Nucleus accumbens (tissue), 56 donors: ENCODE results near the gene A1BG.
"Not testable (repeated sequence)": the region's sequence is repeated elsewhere in the genome, so short reads cannot be mapped to it uniquely, and the experiment has no call there.

Experiments
- DNase-seq, 56 donors: peaks; one replicate each; lab custom pipeline; 2025; lab: John Stamatoyannopoulos, UW

The A1BG gene

DNA sequence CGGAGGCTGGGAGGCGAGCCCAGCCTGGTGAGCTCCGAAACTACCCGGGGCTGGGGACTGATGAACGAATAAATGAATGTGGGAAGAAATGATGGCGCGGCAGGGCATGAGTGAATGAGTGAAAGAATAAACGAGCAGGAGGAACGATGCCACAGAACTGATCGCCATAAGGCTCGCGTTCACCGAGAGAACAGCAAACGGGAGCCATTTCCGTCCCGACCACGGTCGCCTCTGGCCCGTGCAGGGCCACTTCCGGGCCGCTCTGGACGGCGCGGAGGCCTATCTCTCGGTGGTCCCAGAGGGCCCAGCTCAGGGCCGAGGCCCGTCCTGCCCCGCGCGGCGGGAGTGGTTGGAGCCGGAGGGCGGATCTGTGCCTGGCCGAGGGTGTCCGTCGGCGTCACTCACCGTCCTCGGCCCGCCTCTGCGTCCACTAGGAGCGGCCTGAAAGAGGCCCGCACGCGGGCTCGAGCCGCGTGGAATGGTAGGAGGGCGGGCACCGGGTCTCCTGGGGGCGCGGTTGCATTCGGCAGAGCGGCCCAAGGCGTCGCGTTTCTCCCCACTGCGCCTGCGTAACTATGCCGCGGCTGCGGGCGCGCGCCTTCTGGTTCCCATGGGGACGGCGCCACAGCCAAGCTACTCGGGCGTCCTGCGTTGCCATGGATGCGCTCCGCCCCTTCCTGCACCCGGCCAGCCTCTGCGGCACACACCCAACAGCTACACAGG is 9.1 kb upstream of the A1BG start, which contains the start of gene ZNF497:
TSS of gene ZNF497 (minus strand) at position 480 of the 723 bp plus-strand sequence. CDS start 5,116 bp downstream, outside the sequence.
- peak; percentile 80 to 98 (median 96) for DNase-seq

- DNase-seq: peak in 18 of 56 donors; percentile 30 to 75 (median 60)
Measured at GRCh38 chr19:58361900-58362271, 8.6 kb upstream of the A1BG start.

GRCh38 chr19:58357481-58358145 is 4.3 kb upstream of the A1BG start:
- DNase-seq: no peak

GRCh38 chr19:58356766-58357480 is 3.6 kb upstream of the A1BG start:
- no peak for DNase-seq

DNA sequence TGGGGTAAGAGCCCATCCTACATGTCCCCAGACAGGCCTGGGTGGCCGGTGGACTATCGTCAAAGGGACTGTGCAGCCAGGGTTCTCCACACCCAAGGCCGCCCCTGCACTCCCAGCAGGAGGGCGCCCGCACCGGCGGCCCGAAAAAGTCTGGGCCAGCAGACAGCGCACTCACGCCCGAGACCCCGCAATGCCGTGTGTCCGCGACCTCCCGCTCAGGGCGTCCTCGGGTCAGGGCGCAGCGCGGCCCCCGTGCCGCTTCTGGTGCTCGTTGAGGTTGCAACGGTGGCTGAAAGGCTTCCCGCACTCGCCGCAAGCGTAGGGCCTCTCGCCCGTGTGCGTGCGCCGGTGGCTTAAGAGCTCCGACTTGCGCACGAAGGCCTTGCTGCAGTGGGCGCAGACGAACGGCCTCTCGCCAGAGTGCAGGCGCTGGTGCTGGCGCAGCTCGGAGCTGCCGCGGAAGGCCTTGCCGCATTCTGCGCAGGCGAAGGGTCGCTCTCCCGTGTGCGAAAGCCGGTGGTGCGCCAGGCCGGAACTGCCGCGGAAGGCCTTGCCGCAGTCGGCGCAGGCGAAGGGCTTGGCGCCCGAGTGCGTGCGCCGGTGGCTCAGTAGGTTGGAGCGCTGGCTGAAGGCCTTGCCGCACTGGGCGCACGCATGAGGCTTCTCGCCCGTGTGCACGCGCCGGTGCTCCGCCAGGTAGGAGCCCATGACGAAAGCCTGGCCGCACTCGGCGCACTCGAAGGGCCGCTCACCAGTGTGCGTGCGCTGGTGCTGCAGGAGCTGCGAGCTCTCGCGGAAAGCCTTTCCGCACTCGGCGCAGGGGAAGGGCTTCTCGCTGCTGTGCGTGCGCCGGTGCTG is 2.8 kb upstream of the A1BG start:
- DNase-seq: no peak

DNA sequence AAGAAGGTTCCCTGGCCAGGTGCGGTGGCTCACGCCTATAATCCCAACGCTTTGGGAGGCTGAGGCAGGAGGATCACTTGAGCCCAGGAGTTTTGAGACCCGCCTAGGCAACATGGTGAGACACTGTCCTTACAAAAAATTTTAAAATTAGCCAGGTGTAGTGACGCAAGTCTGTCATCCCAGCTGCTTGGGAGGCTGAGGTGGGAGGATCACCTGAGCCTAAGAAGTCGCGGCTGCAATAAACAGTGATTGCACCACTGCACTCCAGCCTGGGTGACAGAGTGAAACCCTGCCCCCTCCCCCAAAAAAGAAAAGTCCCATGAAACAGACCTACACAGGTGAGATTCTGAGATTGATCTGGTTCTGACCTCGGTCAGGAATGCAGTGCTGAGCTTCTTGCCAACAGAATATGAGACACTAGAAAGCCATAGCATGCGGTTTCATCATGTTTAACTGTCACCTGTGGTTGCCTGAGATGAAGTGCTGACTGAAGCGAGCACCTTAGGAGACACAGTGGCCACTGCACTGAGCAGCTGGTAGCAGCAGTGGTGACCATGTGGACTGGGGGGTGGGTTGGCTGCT is 2.0 kb upstream of the A1BG start:
- peak in 2 of 56 donors; percentile 8 for DNase-seq

DNA sequence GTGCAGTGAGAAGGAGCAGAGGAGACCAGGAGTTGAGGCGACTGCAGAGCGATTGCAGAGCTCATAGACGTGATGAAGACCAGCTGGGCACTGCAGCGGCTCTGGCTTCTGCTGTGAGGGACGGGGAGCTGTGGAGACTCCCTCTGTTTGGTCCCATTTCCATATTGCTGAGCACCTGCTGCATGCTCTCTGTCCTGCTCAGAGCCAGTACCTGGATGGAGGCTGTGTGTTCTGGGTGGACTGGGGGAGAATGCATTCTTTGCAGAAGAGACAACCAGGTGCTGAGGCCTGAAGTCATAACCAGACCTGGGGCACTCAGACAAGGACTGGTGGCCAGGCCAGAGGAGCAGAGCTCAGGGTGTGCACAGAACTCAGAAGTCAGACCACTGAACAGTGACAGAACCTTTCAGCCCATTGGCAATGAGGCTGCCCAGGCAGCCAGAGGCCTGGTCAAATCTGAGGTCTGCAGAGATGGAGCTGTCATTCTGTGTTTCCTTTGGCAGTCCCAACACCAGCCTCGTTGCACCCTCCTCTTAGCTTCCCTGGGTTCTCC is 1.3 kb upstream of the A1BG start:
- no peak for DNase-seq

- no peak for DNase-seq
Measured at GRCh38 chr19:58353717-58354477, 605 bp upstream of the A1BG start.

- no peak for DNase-seq
Measured at GRCh38 chr19:58351990-58352755, 1.1 kb downstream of the A1BG start.

DNA sequence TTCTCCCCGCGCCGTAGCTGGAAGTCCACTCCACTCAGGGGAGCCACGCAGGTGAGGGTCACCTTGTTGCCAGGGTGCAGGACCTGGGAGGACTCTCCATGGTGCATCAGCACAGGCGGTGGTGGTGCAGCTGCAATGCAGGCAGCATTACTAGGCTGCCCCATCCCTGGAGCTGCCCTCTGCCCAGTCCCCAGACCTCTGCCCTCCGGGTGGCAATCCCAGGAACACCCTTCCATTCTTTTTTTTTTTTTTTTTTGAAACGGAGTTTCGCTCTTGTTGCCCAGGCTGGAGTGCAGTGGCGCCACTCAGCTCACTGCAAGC is 1.8 kb downstream of the A1BG start:
- no peak for DNase-seq

DNA sequence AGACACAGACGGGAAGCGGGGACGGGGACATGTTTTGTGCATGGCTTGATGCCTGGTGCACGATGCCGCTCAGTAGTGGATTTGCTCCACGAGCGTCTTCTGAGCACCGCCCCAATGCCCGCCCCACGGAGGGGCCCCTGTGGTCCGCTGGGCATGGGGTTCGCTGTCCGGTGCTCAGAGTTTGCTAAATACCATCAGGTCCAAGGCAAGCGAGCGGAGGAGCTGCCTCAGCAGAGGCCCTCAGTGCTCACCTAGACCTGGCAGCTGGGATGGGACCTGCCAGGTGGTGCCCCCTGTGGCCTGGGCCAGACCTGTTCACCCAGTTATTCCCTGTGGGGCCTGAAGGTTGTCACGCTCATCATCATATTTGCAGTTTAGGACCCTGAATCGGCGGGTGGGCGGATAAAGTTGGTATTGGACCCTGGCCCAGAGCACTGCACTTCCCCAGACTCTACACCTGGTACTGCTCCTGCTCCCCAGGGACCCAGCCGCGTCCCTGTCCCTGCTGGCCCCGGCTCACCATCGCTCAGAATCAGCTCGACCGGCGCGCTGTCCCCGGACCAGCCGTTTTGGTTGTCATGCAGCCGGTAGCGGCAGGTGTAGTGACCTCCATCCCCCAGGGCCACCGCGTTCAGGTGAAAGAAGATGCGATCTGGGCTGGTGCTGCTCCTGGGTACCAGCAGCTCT is 2.3 kb downstream of the A1BG start:
- no peak for DNase-seq

- no peak for DNase-seq
Measured at GRCh38 chr19:58350001-58350861, 3.1 kb downstream of the A1BG start.

- DNase-seq: no peak
Measured at GRCh38 chr19:58349590-58349989, 3.7 kb downstream of the A1BG start.

DNA sequence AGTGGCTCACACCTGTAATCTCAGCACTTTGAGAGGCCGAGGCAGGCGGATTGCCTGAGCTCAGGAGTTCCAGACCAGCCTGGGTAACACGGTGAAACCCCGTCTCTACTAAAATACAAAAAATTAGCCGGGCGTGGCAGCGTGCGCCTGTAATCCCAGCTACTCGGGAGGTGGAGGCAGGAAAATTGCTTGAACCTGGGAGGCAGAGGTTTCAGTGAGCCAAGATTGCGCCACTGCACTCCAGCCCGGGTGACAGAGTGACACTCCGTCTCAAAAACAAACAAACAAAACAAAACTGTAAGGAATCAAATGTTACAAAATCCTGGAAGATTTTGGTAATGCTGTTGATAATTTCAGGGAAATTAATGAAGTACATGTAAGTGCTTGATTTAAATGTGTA is 5.2 kb downstream of the A1BG start:
- not testable (repeated sequence) for DNase-seq

DNA sequence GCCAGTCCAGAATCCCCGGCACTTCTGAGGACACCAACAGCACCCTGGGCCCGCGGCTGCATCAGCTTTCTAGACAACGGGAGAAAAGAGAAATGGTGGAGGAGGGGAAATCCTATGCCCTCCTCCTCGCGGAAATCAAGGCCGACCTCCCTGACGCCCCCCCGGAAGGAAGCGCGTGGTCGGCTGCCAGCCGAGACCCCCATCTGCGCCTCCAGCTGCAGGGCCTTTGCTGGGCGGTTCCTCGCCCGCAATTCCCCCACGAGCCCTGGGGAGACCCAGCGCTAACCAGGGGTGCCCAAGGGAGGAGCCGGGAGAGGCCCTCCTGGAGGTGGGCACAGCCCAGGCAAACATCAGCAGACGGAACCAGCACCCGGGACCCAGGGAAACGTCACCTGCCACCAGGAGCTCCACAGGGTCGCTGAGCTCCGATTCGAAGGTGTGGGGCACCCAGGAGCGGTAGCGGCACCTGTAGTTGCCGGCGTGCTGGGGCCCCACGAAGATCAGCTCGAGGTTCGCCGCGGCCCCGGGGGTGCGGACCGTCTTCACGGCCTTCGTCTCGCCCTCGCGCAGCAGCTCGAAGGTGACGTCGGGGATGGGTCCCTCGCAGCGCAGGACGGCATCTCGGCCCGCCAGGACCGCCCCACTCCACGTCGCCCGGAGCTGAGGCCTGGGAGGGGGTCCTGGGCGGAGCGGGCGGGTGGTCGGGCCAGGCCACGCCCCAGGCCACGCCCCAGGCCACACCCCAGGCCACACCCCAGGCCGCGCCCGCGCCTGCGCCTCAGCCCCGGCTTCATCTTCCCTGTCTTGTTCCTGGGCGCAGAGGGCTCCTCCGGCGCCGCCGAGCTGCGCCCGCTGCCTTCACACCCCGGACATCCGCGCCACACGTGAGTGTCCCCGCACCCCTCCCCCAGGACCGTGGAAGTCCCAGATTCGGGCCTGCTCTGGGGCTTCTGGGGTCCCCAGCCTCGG is 6.0 kb downstream of the A1BG start:
- DNase-seq: peak in 54 of 56 donors; percentile 12 to 87 (median 68)

DNA sequence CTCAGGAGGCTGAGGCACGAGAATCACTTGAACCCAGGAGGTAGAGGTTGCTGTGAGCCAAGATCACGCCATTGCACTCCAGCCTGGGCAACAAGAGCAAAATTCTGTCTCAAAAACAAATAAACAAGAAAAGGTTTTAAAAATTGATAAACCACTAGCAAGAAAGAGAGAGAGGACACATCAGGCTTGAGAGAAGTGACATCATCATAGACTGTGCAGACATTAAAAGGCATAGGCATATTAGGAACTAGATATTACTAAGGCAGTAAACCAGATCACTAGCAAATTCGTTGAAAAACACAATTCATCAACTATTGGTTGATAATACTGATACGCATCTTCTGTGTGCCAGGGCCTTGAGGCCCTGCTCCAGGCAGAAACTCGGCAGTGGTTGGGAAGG is 7.7 kb downstream of the A1BG start:
- no peak for DNase-seq
